ENCODE results near the gene CTPS1.

Gene CTPS1

GRCh38 chr1:41003127-41003639, 23.7 kb downstream of the CTPS1 start:
- no peak for FAIRE-seq

GRCh38 chr1:41003640-41004220, 24.2 kb downstream of the CTPS1 start:
- FAIRE-seq = no peak

GRCh38 chr1:41005876-41006275, 26.4 kb downstream of the CTPS1 start:
- FAIRE-seq = no peak

- no peak for FAIRE-seq
These were observed 27.7 kb downstream of the CTPS1 start for GRCh38 chr1:41006942-41007865.

GRCh38 chr1:41009466-41009865, 30.0 kb downstream of the CTPS1 start:
- FAIRE-seq = no peak

- FAIRE-seq = no peak
These were observed 30.8 kb downstream of the CTPS1 start for GRCh38 chr1:41010345-41010744.

- FAIRE-seq = no peak
These were observed 33.5 kb downstream of the CTPS1 start for GRCh38 chr1:41013024-41013423.

- no peak for FAIRE-seq
These were observed 34.3 kb downstream of the CTPS1 start for GRCh38 chr1:41013796-41014195.

- no peak for FAIRE-seq
These were observed 35.4 kb downstream of the CTPS1 start for GRCh38 chr1:41014871-41015270.

GRCh38 chr1:41015281-41015896, 35.9 kb downstream of the CTPS1 start:
- FAIRE-seq = no peak

GRCh38 chr1:41015897-41016470, 36.5 kb downstream of the CTPS1 start:
- FAIRE-seq = no peak

GRCh38 chr1:41017141-41018017, 37.9 kb downstream of the CTPS1 start:
- FAIRE-seq = no peak

- no peak for FAIRE-seq
These were observed 38.5 kb downstream of the CTPS1 start for GRCh38 chr1:41018018-41018410.

- FAIRE-seq = no peak
These were observed 39.9 kb downstream of the CTPS1 start for GRCh38 chr1:41019353-41019745.

- FAIRE-seq = no peak
These were observed 40.6 kb downstream of the CTPS1 start for GRCh38 chr1:41020109-41020576.

- FAIRE-seq = no peak
These were observed 41.2 kb downstream of the CTPS1 start for GRCh38 chr1:41020654-41021053.

GRCh38 chr1:41021526-41022308, 42.2 kb downstream of the CTPS1 start, which contains the start of gene SLFNL1:
Gene SLFNL1 (minus strand): TSS chr1:41021725. CDS start chr1:41020660, 1,065 bp downstream.
- FAIRE-seq = no peak

- FAIRE-seq = no peak
These were observed 42.9 kb downstream of the CTPS1 start for GRCh38 chr1:41022424-41022823.

- no peak for FAIRE-seq
These were observed 43.9 kb downstream of the CTPS1 start for GRCh38 chr1:41023279-41023990.

GRCh38 chr1:41024953-41025352, 45.5 kb downstream of the CTPS1 start:
- no peak for FAIRE-seq
